ENCODE results near the gene DNAJC16.

The DNAJC16 gene

GRCh38 chr1:15557594-15557993, 30.9 kb downstream of the DNAJC16 start:
- no peak for TF ChIP-seq EGR1 (IDR thresholded peaks at IDR 0.05)
- TF ChIP-seq, protein P1, sequence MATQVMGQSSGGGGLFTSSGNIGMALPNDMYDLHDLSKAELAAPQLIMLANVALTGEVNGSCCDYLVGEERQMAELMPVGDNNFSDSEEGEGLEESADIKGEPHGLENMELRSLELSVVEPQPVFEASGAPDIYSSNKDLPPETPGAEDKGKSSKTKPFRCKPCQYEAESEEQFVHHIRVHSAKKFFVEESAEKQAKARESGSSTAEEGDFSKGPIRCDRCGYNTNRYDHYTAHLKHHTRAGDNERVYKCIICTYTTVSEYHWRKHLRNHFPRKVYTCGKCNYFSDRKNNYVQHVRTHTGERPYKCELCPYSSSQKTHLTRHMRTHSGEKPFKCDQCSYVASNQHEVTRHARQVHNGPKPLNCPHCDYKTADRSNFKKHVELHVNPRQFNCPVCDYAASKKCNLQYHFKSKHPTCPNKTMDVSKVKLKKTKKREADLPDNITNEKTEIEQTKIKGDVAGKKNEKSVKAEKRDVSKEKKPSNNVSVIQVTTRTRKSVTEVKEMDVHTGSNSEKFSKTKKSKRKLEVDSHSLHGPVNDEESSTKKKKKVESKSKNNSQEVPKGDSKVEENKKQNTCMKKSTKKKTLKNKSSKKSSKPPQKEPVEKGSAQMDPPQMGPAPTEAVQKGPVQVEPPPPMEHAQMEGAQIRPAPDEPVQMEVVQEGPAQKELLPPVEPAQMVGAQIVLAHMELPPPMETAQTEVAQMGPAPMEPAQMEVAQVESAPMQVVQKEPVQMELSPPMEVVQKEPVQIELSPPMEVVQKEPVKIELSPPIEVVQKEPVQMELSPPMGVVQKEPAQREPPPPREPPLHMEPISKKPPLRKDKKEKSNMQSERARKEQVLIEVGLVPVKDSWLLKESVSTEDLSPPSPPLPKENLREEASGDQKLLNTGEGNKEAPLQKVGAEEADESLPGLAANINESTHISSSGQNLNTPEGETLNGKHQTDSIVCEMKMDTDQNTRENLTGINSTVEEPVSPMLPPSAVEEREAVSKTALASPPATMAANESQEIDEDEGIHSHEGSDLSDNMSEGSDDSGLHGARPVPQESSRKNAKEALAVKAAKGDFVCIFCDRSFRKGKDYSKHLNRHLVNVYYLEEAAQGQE (IDR thresholded peaks at IDR 0.05; ENCODE audit: low read depth), result no peak
- TF ChIP-seq RAD21 (IDR thresholded peaks at IDR 0.05; ENCODE audit: low read depth), result no peak

DNA sequence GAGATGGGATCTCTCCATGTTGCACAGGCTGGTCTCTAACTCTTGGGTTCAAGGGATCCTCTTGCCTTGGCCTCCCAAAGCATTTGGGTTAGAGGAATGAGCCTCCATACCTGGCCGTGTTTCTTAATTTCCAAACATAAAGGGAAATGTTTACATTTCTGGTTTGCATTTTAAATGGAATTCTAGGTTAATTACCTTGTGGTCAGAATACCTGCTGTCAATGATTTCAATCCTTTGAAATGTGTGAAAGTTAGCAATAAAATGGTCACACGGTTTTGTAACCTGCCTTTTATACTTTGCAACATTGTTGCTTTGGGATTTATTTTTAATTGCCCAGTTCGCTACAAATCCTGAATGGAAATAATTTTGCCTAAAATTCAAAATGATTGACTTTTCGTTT, 31.9 kb downstream of the DNAJC16 start:
- no peak for TF ChIP-seq EGR1 (IDR thresholded peaks at IDR 0.05)
- no peak for TF ChIP-seq TAF1 (IDR thresholded peaks at IDR 0.05; ENCODE audit: low read depth)
- TF ChIP-seq, protein P1 (IDR thresholded peaks at IDR 0.05; ENCODE audit: low read depth), result no peak
- TF ChIP-seq TCF12 (IDR thresholded peaks at IDR 0.05; ENCODE audit: low read depth), result no peak
- TF ChIP-seq TEAD4 (IDR thresholded peaks at IDR 0.05), result no peak
- TF ChIP-seq ZBTB7A (IDR thresholded peaks at IDR 0.05; ENCODE audit: low read depth), result no peak
- no peak for TF ChIP-seq CEBPB (IDR thresholded peaks at IDR 0.05)
- TF ChIP-seq CREB1 (IDR thresholded peaks at IDR 0.05; ENCODE audit: low read depth), result no peak
- no peak for TF ChIP-seq FOXM1 (IDR thresholded peaks at IDR 0.05; ENCODE audit: borderline replicate concordance, low read depth)
- TF ChIP-seq NFIC (IDR thresholded peaks at IDR 0.05), result no peak
- TF ChIP-seq RAD21 (IDR thresholded peaks at IDR 0.05; ENCODE audit: low read depth), result no peak
- TF ChIP-seq, protein P2, sequence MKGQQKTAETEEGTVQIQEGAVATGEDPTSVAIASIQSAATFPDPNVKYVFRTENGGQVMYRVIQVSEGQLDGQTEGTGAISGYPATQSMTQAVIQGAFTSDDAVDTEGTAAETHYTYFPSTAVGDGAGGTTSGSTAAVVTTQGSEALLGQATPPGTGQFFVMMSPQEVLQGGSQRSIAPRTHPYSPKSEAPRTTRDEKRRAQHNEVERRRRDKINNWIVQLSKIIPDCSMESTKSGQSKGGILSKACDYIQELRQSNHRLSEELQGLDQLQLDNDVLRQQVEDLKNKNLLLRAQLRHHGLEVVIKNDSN (IDR thresholded peaks at IDR 0.05), result no peak
- TF ChIP-seq, protein P3, sequence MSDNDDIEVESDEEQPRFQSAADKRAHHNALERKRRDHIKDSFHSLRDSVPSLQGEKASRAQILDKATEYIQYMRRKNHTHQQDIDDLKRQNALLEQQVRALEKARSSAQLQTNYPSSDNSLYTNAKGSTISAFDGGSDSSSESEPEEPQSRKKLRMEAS (IDR thresholded peaks at IDR 0.05), result no peak
- no peak for TF ChIP-seq YY1 (IDR thresholded peaks at IDR 0.05; ENCODE audit: low read depth)
- TF ChIP-seq EP300 (IDR thresholded peaks at IDR 0.05; ENCODE audit: borderline replicate concordance), result no peak

- TF ChIP-seq YY1 (IDR thresholded peaks at IDR 0.05; ENCODE audit: low read depth), result no peak
- no peak for TF ChIP-seq NFIC (IDR thresholded peaks at IDR 0.05)
- TF ChIP-seq EGR1 (IDR thresholded peaks at IDR 0.05), result no peak
- TF ChIP-seq TEAD4 (IDR thresholded peaks at IDR 0.05), result no peak
- no peak for TF ChIP-seq RAD21 (IDR thresholded peaks at IDR 0.05; ENCODE audit: low read depth)
- TF ChIP-seq, protein P3 (IDR thresholded peaks at IDR 0.05), result no peak
- no peak for TF ChIP-seq ZBTB7A (IDR thresholded peaks at IDR 0.05; ENCODE audit: low read depth)
- TF ChIP-seq CREB1 (IDR thresholded peaks at IDR 0.05; ENCODE audit: low read depth), result no peak
- no peak for TF ChIP-seq TCF12 (IDR thresholded peaks at IDR 0.05; ENCODE audit: low read depth)
- no peak for TF ChIP-seq CEBPB (IDR thresholded peaks at IDR 0.05)
- TF ChIP-seq TAF1 (IDR thresholded peaks at IDR 0.05; ENCODE audit: low read depth), result no peak
- TF ChIP-seq, protein P1 (IDR thresholded peaks at IDR 0.05; ENCODE audit: low read depth), result no peak
- TF ChIP-seq FOXM1 (IDR thresholded peaks at IDR 0.05; ENCODE audit: borderline replicate concordance, low read depth), result no peak
- no peak for TF ChIP-seq EP300 (IDR thresholded peaks at IDR 0.05; ENCODE audit: borderline replicate concordance)
- TF ChIP-seq, protein P2 (IDR thresholded peaks at IDR 0.05), result no peak
These were observed 32.7 kb downstream of the DNAJC16 start for GRCh38 chr1:15559189-15559810.

GRCh38 chr1:15568387-15569073, 41.9 kb downstream of the DNAJC16 start:
- no peak for TF ChIP-seq TAF1 (IDR thresholded peaks at IDR 0.05; ENCODE audit: low read depth)
- TF ChIP-seq CREB1 (IDR thresholded peaks at IDR 0.05; ENCODE audit: low read depth), result no peak
- no peak for TF ChIP-seq TEAD4 (IDR thresholded peaks at IDR 0.05)
- TF ChIP-seq NFIC (IDR thresholded peaks at IDR 0.05), result no peak
- TF ChIP-seq YY1 (IDR thresholded peaks at IDR 0.05; ENCODE audit: low read depth), result no peak
- TF ChIP-seq TCF12 (IDR thresholded peaks at IDR 0.05; ENCODE audit: low read depth), result no peak
- TF ChIP-seq CEBPB (IDR thresholded peaks at IDR 0.05), result no peak
- TF ChIP-seq, protein P2 (IDR thresholded peaks at IDR 0.05), result no peak
- TF ChIP-seq, protein P1 (IDR thresholded peaks at IDR 0.05; ENCODE audit: low read depth), result no peak

All from Ishikawa (cell line).